CD14-positive monocyte (primary cell): ENCODE measurements around the gene HAP1. TPM values are rescaled to one million over a fixed set of nuclear protein-coding genes. Genes with fewer than 3 reads are reported as not detected.

Experiments
- DNase-seq, 3 donors: peaks; one replicate each; pipeline ENCODE4 v3.0.0-alpha.2; 2011 to 2022
- H2AFZ ChIP-seq: 2 replicates; pipeline ENCODE4 v1.6.0; 2012; ENCODE audit warnings: mild to moderate bottlenecking, low read depth, low read length, inconsistent platforms; ENCODE audit not compliant: insufficient read depth, poor library complexity, severe bottlenecking
- H3K27ac ChIP-seq, 2 donors: 1 replicate in 1 of 2; 2 replicates in 1 of 2; pipeline ENCODE4 v1.5.1; 2012 to 2013; ENCODE audit warnings: low read length in 2 of 2, control low read depth in 1 of 2, inconsistent platforms in 1 of 2, low read depth in 1 of 2, mild to moderate bottlenecking in 1 of 2
- H3K27me3 ChIP-seq, 2 donors: one replicate each; pipeline versions ENCODE4 v1.6.0 to v1.6.1; 2011 to 2013; ENCODE audit warnings: low read length in 2 of 2; ENCODE audit not compliant: control insufficient read depth in 2 of 2, insufficient read depth in 2 of 2
- H3K36me3 ChIP-seq, 2 donors: replicated peaks in 1 of 2; 1 replicate in 1 of 2; 2 replicates in 1 of 2; pipeline versions ENCODE4 v1.5.1 to v1.6.1; 2012 to 2013; ENCODE audit warnings: low read length in 2 of 2, control low read depth in 1 of 2, inconsistent platforms in 1 of 2, mild to moderate bottlenecking in 1 of 2; ENCODE audit not compliant: insufficient read depth in 2 of 2, control insufficient read depth in 1 of 2
- H3K4me1 ChIP-seq, 2 donors: 1 replicate in 1 of 2; 2 replicates in 1 of 2; pipeline versions ENCODE4 v1.5.1 to v1.6.1; 2012 to 2013; ENCODE audit warnings: low read length in 2 of 2, control low read depth in 1 of 2, inconsistent platforms in 1 of 2, mild to moderate bottlenecking in 1 of 2, moderate library complexity in 1 of 2; ENCODE audit not compliant: insufficient read depth in 2 of 2, control insufficient read depth in 1 of 2
- H3K4me2 ChIP-seq: replicated peaks from 2 replicates; pipeline ENCODE3; 2012; ENCODE audit warnings: low read length, moderate library complexity, mild to moderate bottlenecking; ENCODE audit not compliant: poor library complexity, severe bottlenecking; ENCODE audit errors: extremely low read depth
- H3K4me3 ChIP-seq, 3 experiments: fragments of 200-600 bp in 1 of 3; sonication (generic) in 1 of 3; replicated peaks in 1 of 3; 1 replicate in 2 of 3; 2 replicates in 1 of 3; pipeline ENCODE4 v1.5.1; 2011 to 2013; ENCODE audit warnings: low read length in 3 of 3, mild to moderate bottlenecking in 3 of 3, control low read depth in 2 of 3, low read depth in 2 of 3, inconsistent platforms in 1 of 3, moderate library complexity in 1 of 3
- H3K79me2 ChIP-seq: 2 replicates; pipeline ENCODE4 v1.6.0; 2012; ENCODE audit warnings: mild to moderate bottlenecking, control low read depth, inconsistent platforms, low read length, moderate library complexity; ENCODE audit not compliant: insufficient read depth
- H3K9ac ChIP-seq: 2 replicates; pipeline ENCODE4 v1.6.0; 2017; ENCODE audit warnings: low read length, mild to moderate bottlenecking; ENCODE audit not compliant: insufficient read depth, poor library complexity, severe bottlenecking
- H3K9me3 ChIP-seq, 2 donors: replicated peaks in 1 of 2; 1 replicate in 1 of 2; 2 replicates in 1 of 2; pipeline versions ENCODE4 v1.5.1 to v1.6.1; 2012 to 2013; ENCODE audit warnings: low read length in 2 of 2, control low read depth in 1 of 2; ENCODE audit not compliant: control insufficient read depth in 1 of 2, insufficient read depth in 1 of 2
- H4K20me1 ChIP-seq: 2 replicates; pipeline ENCODE4 v1.6.0; 2012; ENCODE audit warnings: mild to moderate bottlenecking, low read length, control low read depth, moderate library complexity; ENCODE audit not compliant: insufficient read depth
- H3K27ac Mint-ChIP-seq, 7 donors: one replicate each; pipeline ENCODE4 v1.8.0; 2020; ENCODE audit warnings: mild to moderate bottlenecking in 7 of 7, mixed read lengths in 7 of 7, moderate library complexity in 6 of 7, inconsistent platforms in 2 of 7
- H3K27me3 Mint-ChIP-seq, 3 donors: one replicate each; pipeline ENCODE4 v1.8.0; 2021 to 2022; ENCODE audit warnings: low read depth in 3 of 3, mild to moderate bottlenecking in 3 of 3, mixed read lengths in 3 of 3, moderate library complexity in 3 of 3, inconsistent platforms in 1 of 3
- H3K36me3 Mint-ChIP-seq, 2 donors: one replicate each; pipeline ENCODE4 v1.8.0; 2020; ENCODE audit warnings: mixed read lengths in 2 of 2, inconsistent platforms in 1 of 2, mild to moderate bottlenecking in 1 of 2
- H3K4me1 Mint-ChIP-seq: one replicate; pipeline ENCODE4 v1.8.0; 2020; ENCODE audit warnings: mild to moderate bottlenecking, mixed read lengths
- H3K4me3 Mint-ChIP-seq, 2 donors: one replicate each; pipeline ENCODE4 v1.8.0; 2020; ENCODE audit warnings: mild to moderate bottlenecking in 2 of 2, mixed read lengths in 2 of 2, moderate library complexity in 1 of 2
- H3K9me3 Mint-ChIP-seq, 7 donors: one replicate each; pipeline ENCODE4 v1.8.0; 2020 to 2022; ENCODE audit warnings: mixed read lengths in 7 of 7, mild to moderate bottlenecking in 6 of 7, moderate library complexity in 6 of 7, inconsistent platforms in 2 of 7
- CTCF ChIP-seq: fragments of 200-600 bp; IDR thresholded peaks from one replicate; pipeline ENCODE4 v1.8.0; 2022; ENCODE audit warnings: antibody characterized with exemption, mild to moderate bottlenecking
- WGBS: methylation state at CpG from one replicate; pipeline ENCODE4 v1.1.5; 2013; ENCODE audit warnings: missing lambda C conversion rate; ENCODE audit not compliant: insufficient coverage; 5-methylcytosine and 5-hydroxymethylcytosine counted together
- intact Hi-C, 2 donors: fragments of 100-400 bp; cut with micrococcal nuclease; formaldehyde crosslinking; loops; one replicate each; pipeline versions ENCODE4 v1.15.0 to v1.15.1; 2023
- polyA plus RNA-seq, 3 donors: library from polyadenylated mRNA; depleted of rRNA in 1 of 3; unstranded in 2 of 3; stranded (reverse) in 1 of 3; fragments of 300-500 nt in 2 of 3; fragments of >200 nt in 1 of 3; fragmentation: Illumina TruSeq in 2 of 3; gene quantifications; 1 replicate in 2 of 3; 2 replicates in 1 of 3; pipeline ENCODE4 v1.2.3, GENCODE V29; 2012 to 2021

Gene HAP1
- polyA plus RNA-seq, 3 donors = not detected

- H3K36me3 Mint-ChIP-seq = peaks cover 35 to 39% of the 10 kb centered on the region in 2 donors
- no peak for DNase-seq
Observed at GRCh38 chr17:41762841-41763240, 28.4 kb upstream of the HAP1 start.

GRCh38 chr17:41762391-41762790 lies 27.9 kb upstream of the HAP1 start:
- WGBS = 100% methylated on average over 1 of the region's 6 CpGs
- intact Hi-C loops = no loop called here
- H3K27ac Mint-ChIP-seq = peak overlapping the region in 1 of 7 donors; percentile 42

More at GRCh38 chr17:41762841-41763240, 28.4 kb upstream of the HAP1 start:
- H3K27ac ChIP-seq = no peak overlapping the region
- no peak overlapping the region for H3K4me3 Mint-ChIP-seq
- no peak overlapping the region for H3K4me2 ChIP-seq
- no peaks in the 10 kb centered on the region for H3K9me3 Mint-ChIP-seq
- H3K9me3 ChIP-seq = no peaks in the 10 kb centered on the region
- no peaks in the 10 kb centered on the region for H3K79me2 ChIP-seq
- H3K27ac Mint-ChIP-seq = no peak overlapping the region
- H3K27me3 Mint-ChIP-seq = peaks cover 0 to 3% (median 0%) of the 10 kb centered on the region in 3 donors
- H3K4me1 Mint-ChIP-seq = no peaks in the 10 kb centered on the region
- peaks cover 66 to 85% of the 10 kb centered on the region in 2 donors for H3K36me3 ChIP-seq
- no peak overlapping the region for H2AFZ ChIP-seq
- H3K27me3 ChIP-seq = no peaks in the 10 kb centered on the region
- no peak overlapping the region for H3K4me3 ChIP-seq
- H4K20me1 ChIP-seq = no peaks in the 10 kb centered on the region
- no peak for TF ChIP-seq CTCF
- no peak overlapping the region for H3K9ac ChIP-seq
- H3K4me1 ChIP-seq = no peaks in the 10 kb centered on the region
- intact Hi-C loops = no loop called here
- 97% methylated on average over 13 of the region's 16 CpGs for WGBS

More at GRCh38 chr17:41762391-41762790, 27.9 kb upstream of the HAP1 start:
- Histone ChIP-seq H3K4me1 (no peaks in the 10 kb centered on the region), H3K4me3 (no peak overlapping the region), H3K79me2 (no peaks in the 10 kb centered on the region), H3K9me3 (no peaks in the 10 kb centered on the region), H2AFZ (no peak overlapping the region), H3K27me3 (no peaks in the 10 kb centered on the region), H4K20me1 (no peaks in the 10 kb centered on the region), H3K9ac (no peak overlapping the region), H3K4me2 (no peak overlapping the region), H3K27ac (no peak overlapping the region), H3K36me3 (peaks cover 66 to 85% of the 10 kb centered on the region in 2 donors)
- H3K4me3 Mint-ChIP-seq = no peak overlapping the region
- H3K4me1 Mint-ChIP-seq = no peaks in the 10 kb centered on the region
- H3K9me3 Mint-ChIP-seq = no peaks in the 10 kb centered on the region
- DNase-seq = no peak
- TF ChIP-seq CTCF = no peak
- peaks cover 36 to 37% of the 10 kb centered on the region in 2 donors for H3K36me3 Mint-ChIP-seq
- H3K27me3 Mint-ChIP-seq = peaks cover 0 to 3% (median 0%) of the 10 kb centered on the region in 3 donors
